SK-N-MC (cell line): Measurements from ENCODE around the gene SLC6A11.

Experiments used
- DNase-seq: peaks from one replicate; pipeline ENCODE4 v3.0.0-alpha.2; 2011; ENCODE audit warnings: low read depth, low spot score
- H3K27ac ChIP-seq: fragments of 200-600 bp; sonication (generic); 2 replicates; pipeline ENCODE4 v1.5.1; 2016; ENCODE audit warnings: mixed run types
- H3K36me3 ChIP-seq: fragments of 200-600 bp; sonication (generic); 2 replicates; pipeline ENCODE4 v1.6.1; 2017; ENCODE audit warnings: antibody characterized with exemption, low read length, mixed read lengths; ENCODE audit not compliant: insufficient read depth
- H3K4me3 ChIP-seq: fragments of 200-600 bp; sonication (generic); 2 replicates; pipeline ENCODE4 v1.5.1; 2016
- H3K9ac ChIP-seq: fragments of 200-600 bp; sonication (generic); 2 replicates; pipeline ENCODE4 v1.8.0; 2017; ENCODE audit warnings: mixed run types, mixed read lengths; ENCODE audit not compliant: insufficient read length
- H3K9me3 ChIP-seq: fragments of 200-600 bp; sonication (generic); 2 replicates; pipeline ENCODE4 v1.6.1; 2017; ENCODE audit warnings: low read depth, mild to moderate bottlenecking, antibody characterized with exemption, low read length, moderate library complexity, mixed read lengths
- EZH2 ChIP-seq: fragments of 200-600 bp; sonication (generic); IDR thresholded peaks from one replicate; pipeline ENCODE4 v1.6.1; 2017; ENCODE audit warnings: antibody characterized with exemption
- FOXP2 ChIP-seq: optimal IDR thresholded peaks from 2 replicates; pipeline ENCODE3; 2011; ENCODE audit warnings: mild to moderate bottlenecking, moderate library complexity; ENCODE audit not compliant: insufficient read depth; ENCODE audit errors: extremely low read length, control extremely low read depth
- POLR2AphosphoS5 ChIP-seq: IDR thresholded peaks from 2 replicates; pipeline ENCODE4 v1.6.1; 2012; ENCODE audit warnings: mild to moderate bottlenecking, low read depth, low read length, borderline replicate concordance

The SLC6A11 gene

GRCh38 chr3:10974131-10974530 lies 158.1 kb downstream of the SLC6A11 start:
- Histone ChIP-seq H3K9me3 (no peaks in the 10 kb centered on the region), H3K4me3 (no peak overlapping the region), H3K36me3 (no peaks in the 10 kb centered on the region), H3K9ac (no peak overlapping the region), H3K27ac (no peak overlapping the region)
- TF ChIP-seq EZH2 (no peak), POLR2AphosphoS5 (no peak), FOXP2 (no peak)
- no peak for DNase-seq

- Histone ChIP-seq H3K9me3 (no peaks in the 10 kb centered on the region), H3K36me3 (no peaks in the 10 kb centered on the region)
- no peak for TF ChIP-seq EZH2
- TF ChIP-seq FOXP2 = no peak
- TF ChIP-seq POLR2AphosphoS5 = no peak
Observed at GRCh38 chr3:10974746-10975375, 158.8 kb downstream of the SLC6A11 start.

GRCh38 chr3:10975695-10976234 lies 159.7 kb downstream of the SLC6A11 start:
- DNase-seq = no peak
- TF ChIP-seq EZH2 (no peak), FOXP2 (no peak), POLR2AphosphoS5 (no peak)
- no peaks in the 10 kb centered on the region for H3K9me3 ChIP-seq
- H3K4me3 ChIP-seq = no peak overlapping the region
- no peaks in the 10 kb centered on the region for H3K36me3 ChIP-seq
- no peak overlapping the region for H3K27ac ChIP-seq
- H3K9ac ChIP-seq = no peak overlapping the region

More at GRCh38 chr3:10974746-10975375, 158.8 kb downstream of the SLC6A11 start:
- DNase-seq = no peak
- H3K4me3 ChIP-seq = no peak overlapping the region
- no peak overlapping the region for H3K9ac ChIP-seq
- no peak overlapping the region for H3K27ac ChIP-seq

- TF ChIP-seq EZH2 (no peak), FOXP2 (no peak), POLR2AphosphoS5 (no peak)
- no peaks in the 10 kb centered on the region for H3K9me3 ChIP-seq
- DNase-seq = no peak
- H3K9ac ChIP-seq = no peak overlapping the region
- no peak overlapping the region for H3K27ac ChIP-seq
- no peak overlapping the region for H3K4me3 ChIP-seq
- no peaks in the 10 kb centered on the region for H3K36me3 ChIP-seq
Observed at GRCh38 chr3:10976770-10977169, 160.7 kb downstream of the SLC6A11 start.

GRCh38 chr3:10977892-10978510 lies 162.0 kb downstream of the SLC6A11 start:
- Histone ChIP-seq H3K36me3 (no peaks in the 10 kb centered on the region), H3K27ac (no peak overlapping the region), H3K9ac (no peak overlapping the region), H3K4me3 (no peak overlapping the region), H3K9me3 (no peaks in the 10 kb centered on the region)
- no peak for DNase-seq
- TF ChIP-seq FOXP2 (no peak), EZH2 (no peak), POLR2AphosphoS5 (no peak)

GRCh38 chr3:10978956-10979355 lies 162.9 kb downstream of the SLC6A11 start:
- no peaks in the 10 kb centered on the region for H3K36me3 ChIP-seq
- H3K9me3 ChIP-seq = no peaks in the 10 kb centered on the region
- no peak for TF ChIP-seq FOXP2
- no peak for TF ChIP-seq POLR2AphosphoS5
- TF ChIP-seq EZH2 = no peak
- H3K4me3 ChIP-seq = no peak overlapping the region
- DNase-seq = no peak
- no peak overlapping the region for H3K9ac ChIP-seq
- H3K27ac ChIP-seq = no peak overlapping the region

GRCh38 chr3:10980312-10980711 lies 164.3 kb downstream of the SLC6A11 start:
- no peak for DNase-seq
- Histone ChIP-seq H3K4me3 (no peak overlapping the region), H3K27ac (no peak overlapping the region)

GRCh38 chr3:10981031-10981430 lies 165.0 kb downstream of the SLC6A11 start:
- no peaks in the 10 kb centered on the region for H3K9me3 ChIP-seq
- H3K27ac ChIP-seq = no peak overlapping the region
- H3K9ac ChIP-seq = no peak overlapping the region
- no peaks in the 10 kb centered on the region for H3K36me3 ChIP-seq
- H3K4me3 ChIP-seq = no peak overlapping the region
- TF ChIP-seq FOXP2 (no peak), EZH2 (no peak), POLR2AphosphoS5 (no peak)
- DNase-seq = no peak

More at GRCh38 chr3:10980312-10980711, 164.3 kb downstream of the SLC6A11 start:
- TF ChIP-seq FOXP2 = no peak
- no peak for TF ChIP-seq EZH2
- no peak for TF ChIP-seq POLR2AphosphoS5
- Histone ChIP-seq H3K9me3 (no peaks in the 10 kb centered on the region), H3K36me3 (no peaks in the 10 kb centered on the region), H3K9ac (no peak overlapping the region)
